NAMALWA (cell line): ENCODE results near the gene CDH8.
"Not testable (repeated sequence)": the region's sequence is repeated elsewhere in the genome, so short reads cannot be mapped to it uniquely, and the experiment has no call there.

Experiments
- DNase-seq: peaks from one replicate; pipeline ENCODE4 v3.0.0-alpha.2; 2015; ENCODE audit warnings: low spot score

Gene CDH8

DNA sequence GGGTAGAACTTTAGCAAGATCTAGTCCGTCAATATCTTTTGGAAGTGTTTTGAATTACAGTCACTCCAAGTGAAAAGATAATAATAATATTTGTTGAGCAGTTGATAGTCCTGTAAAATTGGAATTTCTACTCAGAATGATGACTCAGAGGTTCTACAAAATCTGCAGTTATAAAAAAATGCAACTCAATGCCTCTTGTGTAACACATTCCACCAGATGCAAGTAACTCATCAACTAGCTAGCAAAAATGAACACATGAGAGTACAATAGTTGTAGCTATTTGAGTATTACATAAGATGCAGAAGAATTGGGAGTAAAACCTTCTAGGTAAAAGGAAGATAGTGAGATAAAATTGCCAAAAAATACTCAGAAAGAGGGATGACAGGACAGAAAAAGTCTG is 177.2 kb downstream of the CDH8 start:
- no peak for DNase-seq

DNA sequence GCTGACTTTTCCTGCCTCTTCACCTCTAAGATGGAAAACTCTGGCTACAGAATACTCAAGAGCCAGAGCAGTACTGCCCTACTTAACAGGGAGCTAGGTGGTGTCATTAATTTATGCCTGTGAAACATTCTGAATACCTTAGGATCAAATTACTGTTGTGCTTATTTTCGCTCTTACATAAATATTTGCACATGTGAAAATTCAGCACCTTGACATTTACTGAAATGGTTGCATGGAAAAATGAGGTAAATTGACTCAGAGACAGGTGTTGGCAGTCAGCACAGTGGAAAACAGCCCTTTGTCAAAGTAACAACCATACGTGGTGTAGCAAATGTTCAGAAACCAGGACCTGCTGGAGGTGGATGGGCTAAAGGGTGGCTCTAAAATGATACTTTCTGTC is 193.6 kb downstream of the CDH8 start:
- no peak for DNase-seq

DNA sequence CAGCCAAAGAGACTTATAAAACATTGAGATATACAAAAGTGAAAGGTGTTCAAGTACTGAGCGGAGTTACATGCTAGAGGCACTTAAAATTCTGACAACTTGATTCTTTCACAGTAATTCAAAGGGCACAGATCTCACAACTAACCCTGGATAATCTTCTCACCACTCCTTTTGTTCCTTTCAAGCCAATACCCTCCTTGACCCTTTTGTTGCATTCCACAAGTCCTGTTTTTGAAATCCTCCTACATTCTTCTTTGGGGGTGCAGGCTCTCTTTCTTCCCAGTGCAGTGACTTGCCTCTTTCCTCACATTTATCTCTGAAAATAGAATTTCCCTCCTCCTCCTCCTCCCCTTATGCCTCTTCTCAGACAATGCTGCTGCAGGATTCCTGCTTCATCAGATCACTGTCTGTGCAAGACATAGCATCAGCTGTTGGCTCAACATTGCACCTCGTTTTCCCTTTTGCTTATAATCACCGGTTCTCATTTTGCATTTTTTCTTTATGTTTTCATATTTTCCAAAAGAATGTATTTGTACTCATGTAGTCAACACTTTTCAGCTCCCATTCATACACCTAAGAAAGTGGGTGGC is 199.3 kb downstream of the CDH8 start:
- no peak for DNase-seq

DNA sequence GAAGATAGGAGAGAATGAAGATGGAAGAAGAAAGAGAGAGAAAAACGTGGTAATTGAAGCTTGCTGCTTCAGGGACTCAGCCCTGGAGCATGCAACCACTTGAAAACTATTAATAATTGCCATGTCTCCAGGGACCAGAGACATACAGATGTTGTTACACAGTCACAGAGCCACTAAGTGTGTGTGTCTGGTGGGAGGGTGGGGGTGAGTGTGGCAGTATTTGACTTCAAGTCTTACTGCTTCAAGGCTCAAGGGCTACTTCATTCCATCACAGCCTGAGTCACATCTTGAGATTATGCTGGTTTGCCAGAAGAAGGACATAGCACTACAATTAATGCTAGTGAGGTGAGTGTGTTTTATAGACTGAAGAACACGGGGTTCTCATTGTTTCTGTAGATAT is 202.2 kb downstream of the CDH8 start:
- DNase-seq: no peak

DNA sequence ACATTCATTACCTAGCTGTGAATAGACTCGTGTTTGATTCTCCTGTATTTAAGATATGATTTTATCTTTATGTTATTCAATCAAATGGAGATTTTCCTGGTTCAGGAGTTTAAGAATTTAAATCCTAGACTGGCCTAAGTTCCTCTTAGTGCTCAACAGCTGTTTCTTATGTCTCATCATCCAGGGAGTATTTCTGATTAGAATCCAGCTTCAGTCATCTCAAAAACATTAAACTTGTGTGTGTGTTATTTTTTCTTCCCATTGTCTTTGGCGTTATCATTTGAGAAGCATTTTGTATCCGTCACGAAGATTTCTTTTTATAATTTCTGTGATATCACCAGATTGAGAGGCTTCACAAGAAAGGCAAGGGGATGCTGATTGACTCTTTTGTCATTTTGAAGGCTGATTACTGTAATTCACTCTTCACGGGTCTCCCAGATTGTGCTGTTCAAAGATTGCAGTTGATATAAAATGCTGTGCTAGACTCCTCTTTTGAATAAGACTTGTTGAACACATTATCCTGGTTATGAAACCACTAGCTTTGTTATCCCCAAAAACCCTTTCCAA is 204.8 kb downstream of the CDH8 start:
- no peak for DNase-seq

DNA sequence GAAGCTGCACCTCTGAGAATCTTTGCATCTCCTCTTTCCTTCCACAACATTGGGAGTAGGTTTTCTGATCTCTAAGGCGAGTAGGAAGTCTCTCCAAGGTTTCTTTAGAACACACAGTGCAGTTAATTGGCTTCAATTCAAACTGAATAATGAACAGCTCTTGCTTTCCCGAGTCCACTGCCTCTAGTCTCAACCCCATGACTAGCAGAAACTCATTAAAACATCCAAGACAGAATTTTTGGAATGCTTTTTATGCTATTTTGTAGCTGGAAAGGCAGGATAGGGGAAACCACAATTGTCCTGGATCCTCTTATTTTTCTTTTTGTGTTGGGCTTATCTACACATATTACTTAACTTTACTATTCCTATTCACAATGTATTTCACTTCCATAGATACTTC is 206.6 kb downstream of the CDH8 start:
- no peak for DNase-seq

DNA sequence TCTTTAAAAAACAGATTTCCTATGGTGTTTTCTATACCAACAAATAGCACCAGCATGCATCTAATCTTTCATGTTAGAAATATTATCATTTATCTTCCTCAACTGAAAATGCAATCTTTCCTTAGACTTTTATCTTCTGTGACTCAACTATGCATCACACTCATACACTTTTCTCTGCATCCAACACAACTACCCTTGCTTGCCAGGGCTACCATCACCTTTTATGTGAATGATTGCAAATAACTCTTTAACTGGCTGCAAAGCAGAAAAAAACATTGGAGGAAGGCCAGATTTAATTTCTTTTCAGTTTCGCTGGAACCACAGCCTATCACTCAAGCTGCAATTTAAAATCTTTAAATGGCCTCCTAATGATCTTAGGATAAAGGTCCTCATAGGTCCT is 212.9 kb downstream of the CDH8 start:
- DNase-seq: no peak

DNA sequence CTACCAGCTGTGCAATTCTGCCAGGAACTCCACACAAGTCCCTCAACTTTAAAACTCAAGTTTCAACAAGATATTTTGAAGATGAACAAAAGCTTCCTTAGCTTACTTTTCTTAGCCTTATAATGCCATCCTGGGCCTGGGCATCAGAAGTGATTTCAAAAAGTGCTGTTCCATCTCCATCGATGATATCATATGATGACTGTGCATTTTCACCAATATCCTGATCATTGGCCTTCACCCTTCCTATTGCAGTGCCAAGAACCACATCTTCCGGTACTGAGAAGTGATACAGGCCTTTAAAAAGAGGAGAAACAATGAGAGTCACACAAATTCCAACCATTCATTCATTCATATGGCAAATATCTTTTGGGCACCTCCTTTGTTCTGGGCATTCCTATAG is 215.4 kb downstream of the CDH8 start:
- DNase-seq: no peak

DNA sequence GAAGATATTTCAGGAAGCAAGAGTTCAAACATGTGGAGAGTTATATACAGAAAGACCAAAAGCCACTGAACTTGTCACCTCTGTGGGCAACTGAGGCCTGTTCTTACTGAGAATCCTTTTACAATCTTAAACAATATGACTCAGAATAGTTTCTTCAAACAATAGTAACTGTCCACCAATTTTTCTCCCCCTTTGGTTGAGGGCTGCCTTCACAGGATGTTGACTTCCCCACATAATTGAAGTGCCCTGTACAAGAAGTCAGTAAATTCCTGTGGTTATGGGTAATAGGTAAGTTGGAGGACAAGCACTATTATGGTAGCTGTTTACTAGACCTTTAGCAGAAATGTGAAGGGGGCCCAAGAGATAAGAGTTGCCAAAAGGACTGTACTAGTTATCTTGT is 215.8 kb downstream of the CDH8 start:
- DNase-seq: no peak

DNA sequence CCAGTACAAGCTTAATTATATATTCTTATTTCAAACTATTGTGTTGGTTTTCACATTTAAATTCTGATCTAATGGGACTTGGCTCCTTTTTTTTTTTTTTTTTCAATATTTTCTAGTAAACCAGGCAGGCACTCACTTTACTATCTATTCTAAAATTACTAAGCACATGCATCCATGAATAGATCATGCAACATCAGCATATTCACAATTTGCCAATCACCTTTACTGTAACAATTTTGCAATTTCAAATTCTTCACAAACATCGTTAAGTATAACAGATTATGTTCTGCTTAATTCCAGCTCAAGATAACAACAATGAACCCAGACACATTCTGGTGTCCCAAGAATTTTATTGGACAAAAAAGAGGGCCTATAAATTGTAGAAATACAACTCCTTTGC is 217.4 kb downstream of the CDH8 start:
- no peak for DNase-seq

DNA sequence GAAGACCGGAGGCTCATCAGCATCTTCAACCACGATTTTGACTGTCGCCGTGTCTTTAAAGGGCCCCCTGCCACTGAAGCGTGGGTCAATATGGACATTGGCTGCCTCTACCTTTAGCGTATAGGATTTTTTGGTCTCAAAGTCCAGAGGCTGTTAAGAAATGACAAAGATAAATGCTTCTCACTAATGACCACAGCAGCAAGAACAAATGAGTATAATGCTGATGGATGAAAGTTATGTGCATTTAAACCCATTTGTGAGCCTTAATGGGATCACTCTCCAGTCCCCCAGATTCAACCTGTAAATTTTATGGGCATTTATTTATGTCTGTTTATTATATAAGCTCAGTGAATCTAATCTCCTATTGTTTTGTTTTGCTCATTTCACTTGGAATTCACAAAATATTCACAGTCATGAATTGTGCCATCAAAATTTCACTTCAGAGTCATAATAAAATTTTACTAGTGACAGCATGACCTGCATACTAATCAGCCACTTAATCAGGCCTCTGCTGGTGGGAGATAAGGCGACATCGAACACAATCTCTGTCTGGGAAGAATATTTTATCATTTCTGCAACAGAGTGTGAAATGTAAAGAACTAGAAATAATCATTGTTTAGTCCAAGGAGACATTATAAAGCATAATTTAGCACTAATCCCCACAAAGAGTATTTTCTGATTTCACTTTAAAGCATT is 218.5 kb downstream of the CDH8 start:
- DNase-seq: no peak

DNA sequence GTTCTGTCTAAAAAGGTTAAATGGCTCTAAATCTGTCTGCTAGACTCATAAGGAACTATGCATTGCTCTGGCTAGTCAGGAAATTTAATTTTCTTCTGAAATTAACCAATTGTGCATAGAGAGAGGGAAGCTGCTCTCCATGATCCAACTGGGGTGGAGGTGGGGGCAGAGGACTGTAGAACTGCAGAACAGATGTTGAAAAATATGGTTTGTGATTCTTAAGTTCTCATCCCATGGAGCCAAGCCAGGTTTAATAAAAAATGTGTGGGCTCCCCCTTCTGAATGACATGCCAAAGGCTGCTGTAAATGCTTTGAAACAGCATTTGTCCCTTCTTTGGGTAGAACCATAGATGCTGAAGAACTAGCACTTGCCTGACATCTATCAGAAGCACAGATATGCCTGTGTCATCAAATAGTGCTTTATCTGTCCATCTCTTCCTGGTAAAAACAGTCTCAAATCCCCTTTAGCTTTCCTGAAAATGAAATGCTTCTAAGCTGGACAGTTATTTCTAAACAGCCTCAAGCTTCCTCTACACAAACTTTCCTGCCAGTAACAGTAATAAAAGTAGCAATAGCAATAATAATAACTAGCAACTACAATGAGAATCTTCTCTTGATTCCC is 221.4 kb downstream of the CDH8 start:
- DNase-seq: no peak

DNA sequence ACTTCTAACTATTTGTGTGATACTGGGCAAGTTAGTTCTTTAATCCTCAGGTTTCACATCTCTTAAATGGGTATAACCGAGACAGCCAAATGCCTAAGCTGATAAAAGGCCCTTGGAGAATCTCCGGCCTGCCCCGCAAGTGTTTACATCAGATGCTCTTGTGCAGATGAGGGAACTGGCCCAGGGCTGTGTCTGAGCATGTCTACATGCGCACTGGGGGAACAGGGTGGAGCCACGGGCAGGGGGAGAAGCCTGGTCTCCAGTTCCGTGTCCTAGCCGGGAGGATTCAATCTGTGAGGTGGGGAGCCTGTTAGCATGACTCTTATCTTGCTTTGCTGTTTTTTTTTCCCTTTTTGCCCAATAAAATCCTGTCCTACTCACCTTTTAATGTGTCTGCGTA is 222.9 kb downstream of the CDH8 start:
- DNase-seq: no peak

DNA sequence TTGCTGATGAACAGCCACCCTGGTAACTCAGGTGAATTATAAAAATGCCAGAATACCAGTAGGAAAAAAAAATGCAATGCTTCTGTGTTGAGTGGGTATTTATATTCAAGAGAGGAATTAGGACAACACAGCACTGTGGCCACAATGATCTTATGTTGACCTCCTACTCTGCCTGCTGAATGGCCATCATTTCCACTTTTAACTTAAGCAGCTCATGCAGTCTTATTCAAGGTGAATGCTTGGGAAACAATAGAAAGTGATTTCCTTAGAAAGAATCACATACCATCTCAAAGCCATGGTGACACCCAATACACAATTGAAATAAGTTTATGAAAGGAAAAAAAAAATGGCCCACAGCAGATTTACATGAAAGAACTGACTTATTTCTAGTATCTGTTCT is 224.0 kb downstream of the CDH8 start:
- no peak for DNase-seq

DNA sequence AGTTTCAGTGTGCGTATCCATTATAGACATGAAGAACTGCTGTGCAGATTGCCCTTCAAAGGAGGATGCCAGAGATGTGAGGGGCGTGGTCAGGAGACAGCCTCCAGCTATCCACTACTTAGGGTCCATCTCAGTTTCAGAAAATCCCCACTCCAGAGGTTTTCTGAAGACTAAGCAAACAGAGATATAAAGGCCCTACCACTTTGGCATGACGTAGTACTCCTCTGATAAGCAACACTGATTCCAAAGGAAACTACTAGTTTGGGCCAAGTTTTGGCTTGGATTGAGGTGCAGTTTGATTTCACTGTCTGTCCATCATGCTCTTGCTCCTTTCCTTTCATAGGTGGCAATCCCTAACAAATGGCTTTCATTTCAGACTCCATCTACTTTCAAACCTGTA is 228.7 kb downstream of the CDH8 start:
- DNase-seq: no peak

DNA sequence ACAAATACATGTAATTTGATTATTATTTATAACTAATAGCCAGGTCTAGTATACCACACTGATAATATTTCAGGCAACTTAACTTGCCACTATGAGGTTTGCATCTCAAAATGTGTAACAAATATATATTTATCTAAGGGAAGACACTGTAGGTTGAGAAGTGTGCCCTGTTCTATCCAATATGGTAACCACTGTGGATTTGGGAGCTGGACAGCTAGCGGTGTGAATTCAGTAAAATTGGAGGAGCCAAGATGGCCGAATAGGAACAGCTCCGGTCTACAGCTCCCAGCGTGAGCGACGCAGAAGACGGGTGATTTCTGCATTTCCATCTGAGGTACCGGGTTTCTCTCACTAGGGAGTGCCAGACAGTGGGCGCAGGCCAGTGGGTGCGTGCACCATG is 235.0 kb downstream of the CDH8 start:
- DNase-seq: not testable (repeated sequence)

DNA sequence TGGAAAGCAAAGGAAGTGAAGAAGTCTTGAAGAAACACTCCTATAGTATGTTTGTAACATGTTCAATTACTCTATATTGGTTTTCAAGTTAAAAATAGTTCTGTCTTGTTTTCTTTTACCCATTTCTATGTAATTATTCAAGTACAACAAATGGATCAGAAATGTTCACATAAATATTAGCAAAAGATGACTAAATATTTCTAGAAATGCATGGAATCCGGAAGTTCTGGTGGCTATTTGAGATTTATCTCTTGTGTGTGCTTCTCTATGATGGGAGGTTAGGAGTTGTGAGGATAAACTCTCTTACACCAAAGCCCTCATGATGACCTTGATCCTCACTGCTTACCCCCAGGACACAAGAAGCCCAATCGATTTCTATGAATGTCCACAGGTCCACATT is 237.5 kb downstream of the CDH8 start:
- no peak for DNase-seq

DNA sequence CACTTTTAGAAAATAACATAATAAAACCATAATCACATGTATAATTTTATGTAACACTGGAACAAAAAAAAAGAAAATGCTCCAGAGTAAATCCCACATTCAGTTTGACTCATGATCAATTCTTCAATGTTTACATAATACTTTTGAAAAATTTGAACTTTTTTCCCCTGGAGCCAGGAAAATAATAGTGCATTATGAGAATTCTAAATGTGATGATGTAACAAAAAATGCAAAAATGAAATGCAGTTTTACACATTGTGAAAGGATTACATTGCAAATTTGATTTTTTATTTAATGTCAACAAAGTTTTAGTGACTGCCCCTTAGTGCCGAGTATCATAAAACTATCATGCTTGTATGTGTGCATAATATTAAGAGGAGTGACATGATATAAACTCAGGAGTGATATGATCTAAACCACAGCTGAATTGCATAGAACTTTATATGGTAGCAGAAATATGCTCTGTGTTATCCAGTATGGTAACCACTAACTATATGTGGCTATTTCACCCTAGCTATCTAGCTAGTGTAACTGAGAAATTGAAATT is 238.2 kb downstream of the CDH8 start:
- DNase-seq: no peak

DNA sequence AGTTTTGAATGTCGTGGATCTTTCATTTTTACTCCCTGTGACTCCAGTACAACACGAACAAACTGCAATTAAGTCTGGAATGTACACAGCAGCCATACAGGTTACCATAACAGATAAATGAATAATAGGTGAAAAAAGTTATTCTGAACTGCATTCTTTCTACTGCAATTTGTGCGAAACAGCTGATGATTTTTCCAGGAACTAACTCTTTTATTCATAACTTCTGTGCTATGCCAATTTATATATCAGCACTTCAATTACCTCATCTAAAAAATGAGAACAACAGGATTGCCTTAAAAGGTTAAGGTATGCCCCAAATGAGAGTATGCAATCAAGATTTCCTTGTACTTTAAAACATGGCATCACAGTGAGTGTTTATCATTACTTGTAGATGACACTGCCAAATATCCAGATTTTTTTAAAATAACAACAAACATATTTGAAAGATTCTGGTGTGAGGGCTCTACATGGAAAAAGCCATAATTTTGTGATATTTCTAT is 238.9 kb downstream of the CDH8 start:
- DNase-seq: no peak

DNA sequence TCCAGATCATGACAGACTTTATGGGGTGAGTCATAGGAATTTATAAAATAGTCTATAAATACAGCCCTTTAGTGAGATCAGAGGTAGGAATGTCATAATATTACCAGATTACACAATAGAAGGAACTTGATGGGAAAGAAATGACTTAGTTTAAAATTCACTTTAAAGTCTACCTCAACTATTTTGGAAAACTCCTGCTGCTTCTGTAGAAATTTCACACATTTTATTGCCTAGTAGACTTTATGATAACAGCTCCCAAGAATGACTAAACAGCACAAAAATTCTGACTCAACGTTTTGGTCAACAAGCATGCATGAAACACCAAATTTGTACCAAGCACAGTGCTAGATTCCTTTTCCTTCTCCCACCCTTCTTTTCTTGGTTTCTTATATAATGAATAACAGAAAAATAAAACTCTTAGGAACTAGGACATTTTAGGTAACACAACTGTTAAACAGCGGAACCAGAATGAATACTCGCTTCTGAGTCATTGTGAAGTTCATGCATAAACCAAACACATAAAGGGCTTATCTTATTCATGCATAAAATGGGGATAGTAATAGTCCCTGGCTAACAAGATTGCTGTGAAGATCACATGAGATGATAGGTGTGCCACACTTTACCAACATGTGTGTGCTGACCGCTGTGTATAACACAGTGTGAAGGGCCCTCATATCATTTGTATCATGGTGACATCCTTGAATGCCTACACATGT is 243.9 kb downstream of the CDH8 start:
- no peak for DNase-seq

DNA sequence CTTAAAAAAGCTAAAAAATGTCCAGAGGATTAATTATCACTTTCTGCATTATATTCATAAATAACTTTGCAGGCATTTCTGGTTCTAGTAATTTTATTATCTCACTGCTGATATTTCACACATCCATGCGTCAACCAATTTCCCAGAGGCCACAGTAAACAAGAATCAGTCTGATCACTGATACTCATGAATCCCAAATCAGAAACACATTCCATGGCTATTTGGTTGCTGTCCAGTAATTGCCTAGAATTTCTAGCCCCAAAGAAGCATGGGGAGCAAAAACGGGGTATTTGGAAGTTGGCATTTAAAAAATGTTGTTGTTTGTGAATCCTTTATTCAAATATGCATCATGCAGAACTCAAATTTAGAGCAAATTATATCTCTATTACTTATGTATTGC is 244.8 kb downstream of the CDH8 start:
- no peak for DNase-seq

DNA sequence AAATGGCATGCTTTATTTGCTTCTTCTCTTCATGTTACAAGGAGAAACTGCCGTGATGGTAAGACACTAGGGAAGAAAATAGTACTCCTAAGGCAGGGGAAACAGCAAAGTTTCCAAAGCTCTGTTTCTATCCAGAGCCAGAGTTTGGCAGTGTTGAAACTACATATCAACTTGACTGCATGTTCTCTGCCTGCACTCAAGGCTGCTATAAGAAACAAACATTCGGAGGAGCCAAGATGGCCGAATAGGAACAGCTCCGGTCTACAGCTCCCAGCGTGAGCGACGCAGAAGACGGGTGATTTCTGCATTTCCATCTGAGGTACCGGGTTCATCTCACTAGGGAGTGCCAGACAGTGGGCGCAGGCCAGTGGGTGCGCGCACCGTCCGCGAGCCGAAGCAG is 254.4 kb downstream of the CDH8 start:
- not testable (repeated sequence) for DNase-seq
